GM21529 (cell line): Measurements from ENCODE around the gene APOE.
"Not testable (repeated sequence)": the region's sequence is repeated elsewhere in the genome, so short reads cannot be mapped to it uniquely, and the experiment has no call there.

ENCODE experiments used
- ATAC-seq: cut with Tn5 transposase; IDR thresholded peaks from one replicate; pipeline ENCODE4 v1.9.1; 2021; ENCODE audit not compliant: unreplicated experiment

Gene APOE

GRCh38 chr19:44908074-44908835, 2.7 kb downstream of the APOE start:
- no peak for ATAC-seq

GRCh38 chr19:44908836-44909261, 3.3 kb downstream of the APOE start:
- no peak for ATAC-seq

- no peak for ATAC-seq
These were observed 4.2 kb downstream of the APOE start for GRCh38 chr19:44909775-44910174.

GRCh38 chr19:44911896-44912295, 6.3 kb downstream of the APOE start:
- ATAC-seq, result not testable (repeated sequence)

- ATAC-seq, result no peak
These were observed 7.3 kb downstream of the APOE start for GRCh38 chr19:44912854-44913253.

- not testable (repeated sequence) for ATAC-seq
These were observed 8.2 kb downstream of the APOE start for GRCh38 chr19:44913512-44914432.

- ATAC-seq, result peak; percentile 94
These were observed 9.0 kb downstream of the APOE start, which contains the start of gene APOC1 for GRCh38 chr19:44914433-44915206. Gene APOC1, plus strand, starts transcription at chr19:44914608. Its CDS starts 284 bp downstream, at chr19:44914892.

- ATAC-seq, result no peak
These were observed 18.7 kb downstream of the APOE start for GRCh38 chr19:44924243-44924725.

GRCh38 chr19:44925114-44925891, 19.7 kb downstream of the APOE start:
- ATAC-seq, result no peak

GRCh38 chr19:44926245-44927077, 20.9 kb downstream of the APOE start:
- ATAC-seq, result not testable (repeated sequence)

GRCh38 chr19:44927746-44928145, 22.1 kb downstream of the APOE start:
- ATAC-seq, result no peak

GRCh38 chr19:44930088-44930487, 24.5 kb downstream of the APOE start:
- no peak for ATAC-seq

GRCh38 chr19:44931541-44931940, 25.9 kb downstream of the APOE start:
- no peak for ATAC-seq

- no peak for ATAC-seq
These were observed 34.1 kb downstream of the APOE start for GRCh38 chr19:44939668-44940067.

GRCh38 chr19:44942067-44942571, 36.5 kb downstream of the APOE start, which contains the start of gene APOC4:
Gene APOC4, plus strand, starts transcription at chr19:44942237. Its CDS starts 41 bp downstream, at chr19:44942278.
- no peak for ATAC-seq

- ATAC-seq, result peak; percentile 80
These were observed 38.2 kb downstream of the APOE start for GRCh38 chr19:44943801-44944249.

- no peak for ATAC-seq
These were observed 41.5 kb downstream of the APOE start for GRCh38 chr19:44947041-44947581.

- no peak for ATAC-seq
These were observed 42.6 kb downstream of the APOE start for GRCh38 chr19:44948237-44948636.
